Mucosa of gallbladder (tissue), 1 donor: ENCODE results near the gene NEK8. TPM values are rescaled to one million over a fixed set of nuclear protein-coding genes. Genes with fewer than 3 reads are reported as not detected.
"Not testable (repeated sequence)": the region's sequence is repeated elsewhere in the genome, so short reads cannot be mapped to it uniquely, and the experiment has no call there.

Experiments used
- DNase-seq: peaks from one replicate; pipeline ENCODE4 v3.0.0-alpha.2; 2020; ENCODE audit warnings: low spot score
- total RNA-seq: library from RNA; stranded (reverse); gene quantifications from one replicate; pipeline ENCODE4 v1.2.1, GENCODE V29; 2021
- donor health status: DM: no; HTN: no; CAD: no.

NEK8 gene
- total RNA-seq, 1 donor from 2014 or later = 8.1 TPM

DNA sequence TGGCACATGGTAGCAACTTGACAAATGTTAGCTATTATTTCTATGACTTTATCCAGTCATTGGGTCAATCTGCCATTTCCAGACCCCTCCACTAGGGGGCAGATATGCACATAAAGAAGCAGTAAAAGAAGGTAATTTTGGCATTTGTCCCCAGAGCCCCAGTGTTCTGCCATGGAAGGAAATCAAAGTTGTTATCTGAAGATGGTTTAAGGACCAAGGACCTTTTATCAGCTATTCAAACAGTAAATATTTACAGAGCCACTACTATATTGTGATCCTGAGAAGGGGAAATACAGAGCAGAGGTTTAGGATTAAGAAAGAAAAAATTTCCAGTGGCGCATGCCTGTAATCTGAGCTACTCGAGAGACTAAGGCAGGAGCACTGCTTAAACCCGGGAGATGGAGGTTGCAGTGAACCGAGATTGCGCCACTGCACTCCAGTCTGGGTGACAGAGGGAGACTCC lies 35.2 kb downstream of the NEK8 start:
- DNase-seq = peak; percentile 82

DNA sequence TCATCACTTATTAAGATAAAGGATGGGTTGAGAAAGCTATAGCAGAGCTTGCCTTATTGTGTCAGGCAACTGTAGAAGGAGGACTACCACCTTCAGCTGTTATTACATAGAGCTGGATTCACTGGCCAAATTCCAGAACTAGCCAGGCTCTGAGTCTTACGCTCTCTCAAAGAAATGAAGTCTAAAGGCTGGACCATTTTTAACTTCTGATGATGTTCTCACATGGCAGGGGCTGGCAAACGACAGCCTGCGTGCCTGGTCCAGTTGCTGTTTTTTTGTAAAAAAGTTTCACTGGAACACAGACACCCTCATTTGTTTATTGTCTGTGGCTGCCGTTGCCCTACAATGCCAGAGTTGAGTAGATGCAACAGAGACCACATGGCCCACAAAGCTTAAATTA lies 36.5 kb downstream of the NEK8 start:
- no peak for DNase-seq

DNA sequence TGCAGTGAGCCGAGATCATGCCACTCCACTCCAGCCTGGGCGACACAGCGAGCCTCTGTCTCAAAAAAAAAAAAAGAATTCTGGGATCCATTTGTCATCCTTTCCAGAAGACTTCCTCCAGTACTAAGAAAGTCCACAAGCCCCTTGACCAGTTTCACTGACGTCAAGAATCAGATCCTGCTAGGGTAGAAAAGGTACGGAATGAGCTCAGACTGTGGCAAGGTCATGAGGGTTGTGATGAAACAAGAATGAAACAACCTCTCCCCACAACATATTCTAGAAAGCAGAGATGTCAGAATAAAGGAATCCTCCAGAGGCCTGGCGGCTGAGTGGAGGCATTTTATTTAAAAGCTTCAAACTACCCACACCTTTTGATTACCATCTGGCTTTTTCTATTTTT lies 45.1 kb downstream of the NEK8 start:
- DNase-seq = no peak

DNA sequence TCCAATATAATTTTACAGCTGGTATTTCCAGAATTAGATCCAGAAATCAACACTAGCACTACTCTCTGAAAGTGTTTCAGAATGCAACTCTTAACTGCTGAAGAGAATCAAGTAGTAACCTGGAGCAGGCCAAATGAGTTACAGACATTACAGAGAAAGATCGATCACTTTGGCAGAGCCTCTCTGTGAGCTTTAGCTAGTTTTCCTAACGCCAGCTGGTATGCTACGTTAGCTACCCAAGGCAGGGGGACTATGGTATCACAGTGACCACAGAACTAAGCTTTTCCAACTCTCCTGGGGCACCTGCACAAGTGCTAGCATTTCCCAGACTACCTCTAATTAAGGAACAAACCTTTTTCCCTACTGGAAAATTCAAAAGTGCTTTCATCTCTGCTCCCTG lies 45.6 kb downstream of the NEK8 start:
- DNase-seq = no peak

DNA sequence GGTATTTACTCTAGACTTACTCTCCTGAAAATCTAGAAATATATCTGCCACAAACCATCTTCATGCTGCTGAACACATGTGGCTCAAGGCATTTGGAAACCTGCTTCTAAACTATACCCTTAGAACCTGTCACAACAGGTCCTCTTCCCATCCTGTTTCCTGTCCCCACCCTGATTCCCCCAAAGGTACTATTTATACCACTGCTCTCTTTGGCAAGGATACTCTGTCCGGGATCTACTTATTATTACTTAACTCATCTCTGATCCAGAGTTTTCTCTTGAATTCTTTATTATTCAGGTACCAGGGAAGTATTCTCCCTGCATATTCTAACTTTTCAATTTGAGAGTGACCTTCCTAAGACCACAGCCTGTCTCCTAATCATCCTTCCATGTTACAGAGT lies 48.6 kb downstream of the NEK8 start:
- no peak for DNase-seq

DNA sequence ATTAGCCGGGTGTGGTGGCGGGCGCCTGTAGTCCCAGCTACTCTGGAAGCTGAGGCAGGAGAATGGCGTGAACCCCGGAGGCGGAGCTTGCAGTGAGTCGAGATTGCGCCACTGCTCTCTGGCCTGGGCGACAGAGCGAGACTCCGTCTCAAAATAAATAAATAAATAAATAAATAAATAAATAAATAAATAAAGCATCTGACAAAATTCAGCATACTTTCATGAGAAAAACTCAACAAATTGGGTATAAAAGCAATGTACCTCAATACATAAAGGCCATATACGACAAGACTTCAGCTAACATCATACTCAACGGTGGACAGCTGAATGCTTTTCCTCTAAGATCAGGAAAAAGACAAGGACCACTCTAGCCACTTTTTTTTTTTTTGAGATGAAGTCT lies 51.0 kb downstream of the NEK8 start:
- DNase-seq = not testable (repeated sequence)

DNA sequence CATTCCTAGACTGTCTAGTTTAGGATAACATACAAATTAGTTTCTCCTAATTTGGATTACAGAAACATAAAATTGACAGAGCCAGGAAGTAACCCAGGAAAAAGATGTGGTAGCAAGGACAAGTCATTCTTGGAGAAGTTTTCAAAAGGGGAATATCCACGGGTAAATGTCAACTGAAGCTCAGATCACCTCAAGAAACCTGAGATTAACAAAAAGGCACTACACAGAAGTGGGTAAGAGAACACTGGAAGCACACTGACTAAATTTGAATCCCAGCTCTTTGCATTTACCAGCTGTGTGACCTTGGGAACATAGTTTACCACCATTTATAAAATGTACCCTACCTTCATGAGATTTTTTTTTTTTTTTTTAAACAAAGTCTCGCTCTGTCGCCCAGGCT lies 54.6 kb downstream of the NEK8 start:
- no peak for DNase-seq

DNA sequence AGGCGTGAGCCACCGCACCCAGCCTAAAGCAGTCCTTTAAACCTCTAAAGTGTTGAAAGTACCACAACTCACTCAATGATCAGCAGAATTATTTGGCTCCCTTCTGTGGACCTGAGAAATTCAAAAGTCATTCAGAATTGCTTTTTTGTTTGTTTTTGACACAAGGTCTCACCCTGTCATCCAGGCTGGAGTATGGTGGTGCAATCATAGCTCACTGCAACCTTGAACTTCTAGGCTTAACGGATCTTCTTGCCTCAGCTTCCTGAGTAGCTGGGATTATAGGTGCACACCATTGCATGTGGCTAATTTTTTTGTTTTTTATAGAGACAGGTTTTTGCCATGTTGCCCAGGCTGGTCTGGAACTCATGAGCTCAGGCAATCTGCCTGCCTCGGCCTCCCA lies 59.5 kb downstream of the NEK8 start:
- no peak for DNase-seq

Other genes with a start within 250 kb of the NEK8 start
- 0.06 TPM for gene FOXN1, start 222.4 kb upstream of the NEK8 start, total RNA-seq
- gene UNC119, start 176.2 kb upstream of the NEK8 start, total RNA-seq = 44.0 TPM
- gene PIGS, start 157.3 kb upstream of the NEK8 start, total RNA-seq = 65.9 TPM
- gene ALDOC, start 151.9 kb upstream of the NEK8 start, total RNA-seq = 39.8 TPM
- gene SPAG5, start 129.8 kb upstream of the NEK8 start, total RNA-seq = 6.4 TPM
- 9.0 TPM for gene RSKR, start 114.6 kb upstream of the NEK8 start, total RNA-seq
- 161 TPM for gene BLTP2, start 83.6 kb upstream of the NEK8 start, total RNA-seq
- 73.4 TPM for gene SDF2, start 66.9 kb upstream of the NEK8 start, total RNA-seq
- 59.8 TPM for gene SUPT6H, start 66.6 kb upstream of the NEK8 start, total RNA-seq
- 4.5 TPM for gene PROCA1, start 16.9 kb upstream of the NEK8 start, total RNA-seq
- gene RAB34, start 10.9 kb upstream of the NEK8 start, total RNA-seq = 70.2 TPM
- gene RPL23A, start 8.8 kb upstream of the NEK8 start, total RNA-seq = 1,157 TPM
- 6.3 TPM for gene TLCD1, start 2.6 kb upstream of the NEK8 start, total RNA-seq
- gene TRAF4, start 15.2 kb downstream of the NEK8 start, total RNA-seq = 115 TPM
- 45.3 TPM for gene FAM222B, start 114.0 kb downstream of the NEK8 start, total RNA-seq
- 33.6 TPM for gene ERAL1, start 126.2 kb downstream of the NEK8 start, total RNA-seq
- gene FLOT2, start 168.9 kb downstream of the NEK8 start, total RNA-seq = 113 TPM
- gene DHRS13, start 174.3 kb downstream of the NEK8 start, total RNA-seq = 10.9 TPM
- 44.5 TPM for gene PHF12, start 222.7 kb downstream of the NEK8 start, total RNA-seq